ENCODE measurements around the gene OCEL1. TPM values are rescaled to one million over a fixed set of nuclear protein-coding genes. Genes with fewer than 3 reads are reported as not detected.
A peak's percentile ranks its signal among the peaks of the same experiment; 100 is the strongest.

OCEL1 gene
- total and polyA plus RNA-seq, 2 of the 13 experiments (the other 11 are each of a cell fraction or from before 2014, with no cell fraction given) = 10.6 to 17.2 TPM

GRCh38 chr19:17255150-17255621, 29.2 kb downstream of the OCEL1 start (continued):
- no peak for TF ChIP-seq E2F2 (CRISPR knock-in tag; IDR thresholded peaks at IDR 0.05; ENCODE audit: borderline replicate concordance)
- TF ChIP-seq ZNF34 (CRISPR knock-in tag; IDR thresholded peaks at IDR 0.05; ENCODE audit: borderline replicate concordance) = no peak
- TF ChIP-seq MAFF (IDR thresholded peaks at IDR 0.05; ENCODE audit: low read depth, low read length) = no peak
- no peak for TF ChIP-seq ATRX (CRISPR knock-in tag; IDR thresholded peaks at IDR 0.05; ENCODE audit: borderline replicate concordance)
- TF ChIP-seq HNF4G (IDR thresholded peaks at IDR 0.05; ENCODE audit: borderline replicate concordance, low read depth, low read length) = peak; percentile 17; the same call in 1 of the 2 replicates
- no peak for TF ChIP-seq HNF4G (CRISPR knock-in tag; IDR thresholded peaks at IDR 0.05; ENCODE audit: borderline replicate concordance, low read depth)
- TF ChIP-seq ASH2L (IDR thresholded peaks at IDR 0.05; ENCODE audit: insufficient read length, low read depth, low read length) = no peak
- TF ChIP-seq ZNF142 (CRISPR knock-in tag; IDR thresholded peaks at IDR 0.05) = no peak
- peak; percentile 69; the same call in 1 of the 2 replicates for TF ChIP-seq ZNF772 (CRISPR knock-in tag; IDR thresholded peaks at IDR 0.05)
- no peak for TF ChIP-seq ZNF879 (CRISPR knock-in tag; IDR thresholded peaks at IDR 0.05)
- peak; percentile 65; the same call in 1 of the 2 replicates for TF ChIP-seq ADNP (CRISPR knock-in tag; IDR thresholded peaks at IDR 0.05)
- 0 out of 2 replicates have a peak, but pooled peaks have one; percentile 25 for TF ChIP-seq THAP7 (CRISPR knock-in tag; IDR thresholded peaks at IDR 0.05)
- TF ChIP-seq PHF8 (CRISPR knock-in tag; IDR thresholded peaks at IDR 0.05) = peak; percentile 53; the same call in 1 of the 2 replicates
- TF ChIP-seq ZNF841 (CRISPR knock-in tag; IDR thresholded peaks at IDR 0.05; ENCODE audit: borderline replicate concordance) = no peak
- TF ChIP-seq ZNF7 (CRISPR knock-in tag; IDR thresholded peaks at IDR 0.05) = 0 out of 2 replicates have a peak, but pooled peaks have one; percentile 17
- TF ChIP-seq GTF3A (CRISPR knock-in tag; conservative IDR thresholded peaks at IDR 0.05) = no peak
- TF ChIP-seq NFE2 (CRISPR knock-in tag; IDR thresholded peaks at IDR 0.05) = no peak
- no peak for TF ChIP-seq ZNF850 (CRISPR knock-in tag; conservative IDR thresholded peaks at IDR 0.05)
- 0 out of 2 replicates have a peak, but pooled peaks have one; percentile 32 for TF ChIP-seq ZNF619 (CRISPR knock-in tag; IDR thresholded peaks at IDR 0.05)
- TF ChIP-seq ZNF570 (CRISPR knock-in tag; IDR thresholded peaks at IDR 0.05; ENCODE audit: borderline replicate concordance) = no peak

Measured in HepG2 (cell line).